Retinal pigment epithelial cell (primary cell): ENCODE data around the gene ANXA8.

Experiments used
- DNase-seq: peaks from one replicate; pipeline ENCODE4 v3.0.0-alpha.2; 2010; ENCODE audit warnings: low read depth
- H3K4me3 ChIP-seq: 2 replicates; pipeline ENCODE4 v1.5.1; 2011; ENCODE audit warnings: mild to moderate bottlenecking, low read length, control low read depth, moderate library complexity
- TF ChIP-seq, protein P1 (sequence below): conservative IDR thresholded peaks from 2 replicates; pipeline ENCODE4 v1.5.1; 2011; ENCODE audit warnings: low read depth, low read length, control low read depth, inconsistent platforms

The ANXA8 gene

DNA sequence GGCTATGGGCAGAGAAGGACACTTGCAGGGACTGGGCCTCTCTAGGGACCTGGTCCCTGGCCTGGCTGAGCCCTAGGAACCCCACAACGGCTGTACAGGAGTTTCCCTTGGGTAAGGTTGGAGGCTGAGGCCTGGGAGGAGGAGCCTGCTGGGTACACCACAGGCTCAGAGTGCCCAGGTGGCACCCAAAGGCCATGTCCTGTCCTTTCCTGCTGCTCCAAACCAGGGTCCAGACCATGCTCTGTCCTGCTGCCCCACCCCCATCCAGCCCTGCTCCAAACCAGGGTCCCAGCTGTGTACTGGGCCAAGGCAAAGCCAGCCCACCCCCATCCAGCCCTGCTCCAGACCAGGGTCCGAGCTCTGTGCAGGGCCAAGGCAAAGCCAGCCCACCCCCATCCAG is 64.5 kb downstream of the ANXA8 start:
- no peak overlapping the region for H3K4me3 ChIP-seq
- TF ChIP-seq, protein P1, sequence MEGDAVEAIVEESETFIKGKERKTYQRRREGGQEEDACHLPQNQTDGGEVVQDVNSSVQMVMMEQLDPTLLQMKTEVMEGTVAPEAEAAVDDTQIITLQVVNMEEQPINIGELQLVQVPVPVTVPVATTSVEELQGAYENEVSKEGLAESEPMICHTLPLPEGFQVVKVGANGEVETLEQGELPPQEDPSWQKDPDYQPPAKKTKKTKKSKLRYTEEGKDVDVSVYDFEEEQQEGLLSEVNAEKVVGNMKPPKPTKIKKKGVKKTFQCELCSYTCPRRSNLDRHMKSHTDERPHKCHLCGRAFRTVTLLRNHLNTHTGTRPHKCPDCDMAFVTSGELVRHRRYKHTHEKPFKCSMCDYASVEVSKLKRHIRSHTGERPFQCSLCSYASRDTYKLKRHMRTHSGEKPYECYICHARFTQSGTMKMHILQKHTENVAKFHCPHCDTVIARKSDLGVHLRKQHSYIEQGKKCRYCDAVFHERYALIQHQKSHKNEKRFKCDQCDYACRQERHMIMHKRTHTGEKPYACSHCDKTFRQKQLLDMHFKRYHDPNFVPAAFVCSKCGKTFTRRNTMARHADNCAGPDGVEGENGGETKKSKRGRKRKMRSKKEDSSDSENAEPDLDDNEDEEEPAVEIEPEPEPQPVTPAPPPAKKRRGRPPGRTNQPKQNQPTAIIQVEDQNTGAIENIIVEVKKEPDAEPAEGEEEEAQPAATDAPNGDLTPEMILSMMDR, result no peak
- no peak for DNase-seq

DNA sequence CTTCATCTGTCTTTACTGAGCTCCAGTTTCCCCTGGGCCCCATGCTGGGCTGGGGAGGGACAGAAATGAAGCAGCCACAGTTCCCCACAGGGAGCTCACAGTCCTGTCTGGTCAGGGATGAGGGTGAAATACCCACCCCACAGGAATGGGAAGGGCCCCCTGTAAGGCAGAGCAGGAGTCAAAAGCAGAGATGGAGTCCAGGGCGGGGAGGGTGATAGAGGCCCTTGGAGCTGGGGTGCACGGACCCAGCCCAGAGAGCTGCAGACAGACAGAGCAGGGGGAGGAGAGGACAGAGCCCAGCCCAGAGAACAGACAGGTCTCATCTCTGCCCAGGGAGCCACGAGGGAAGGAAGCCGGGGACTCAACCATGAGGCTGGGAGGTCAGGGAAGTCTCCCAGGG is 64.9 kb downstream of the ANXA8 start:
- TF ChIP-seq, protein P1, result no peak
- no peak for DNase-seq
- H3K4me3 ChIP-seq, result no peak overlapping the region

GRCh38 chr10:47418321-47418720 is 65.6 kb downstream of the ANXA8 start:
- no peak for DNase-seq
- TF ChIP-seq, protein P1, result no peak

More at GRCh38 chr10:47418321-47418720, 65.6 kb downstream of the ANXA8 start:
- no peak overlapping the region for H3K4me3 ChIP-seq
